Activated naive CD8-positive, alpha-beta T cell treated with anti-CD3 and anti-CD28 coated beads, Interleukin-2, amount 10 ng/mL, durations not matched to agents 7 days and 5 days (primary cell): ENCODE results near the gene HOXA2. TPM values are rescaled to one million over a fixed set of nuclear protein-coding genes. Genes with fewer than 3 reads are reported as not detected.

ENCODE experiments used
- ATAC-seq: fragments of 150-1000 bp; cut with Tn5 transposase; one replicate; pipeline ENCODE4 v1.10.0; 2021; ENCODE audit warnings: low read depth, moderate library complexity
- POLR2A ChIA-PET: fragments of 350-600 bp; sonication (Branson Sonifier 250); formaldehyde crosslinking; loops from one replicate; lab custom pipeline; 2021; ENCODE audit warnings: antibody characterized with exemption; lab: Charles Lee
- DNase-seq: peaks from one replicate; pipeline ENCODE4 v3.0.0; 2021
- H3K27ac Mint-ChIP-seq: one replicate; pipeline ENCODE4 v1.8.0; 2022; ENCODE audit warnings: mild to moderate bottlenecking, mixed read lengths
- H3K27me3 Mint-ChIP-seq: one replicate; pipeline ENCODE4 v1.8.0; 2022; ENCODE audit warnings: mild to moderate bottlenecking, moderate library complexity, mixed read lengths
- H3K36me3 Mint-ChIP-seq: one replicate; pipeline ENCODE4 v1.8.0; 2021; ENCODE audit warnings: mild to moderate bottlenecking, mixed read lengths
- H3K4me1 Mint-ChIP-seq: one replicate; pipeline ENCODE4 v1.8.0; 2021; ENCODE audit warnings: mixed read lengths
- H3K4me3 Mint-ChIP-seq: one replicate; pipeline ENCODE4 v1.8.0; 2022; ENCODE audit warnings: mild to moderate bottlenecking, moderate library complexity, mixed read lengths
- H3K9me3 Mint-ChIP-seq: one replicate; pipeline ENCODE4 v1.8.0; 2021; ENCODE audit warnings: mixed read lengths
- total RNA-seq, 2 experiments: library from RNA; stranded (reverse); gene quantifications; one replicate each; pipeline ENCODE4 v1.2.3, GENCODE V29; 2021

Gene HOXA2
- total RNA-seq, 2 experiments from 2014 or later, result not detected

GRCh38 chr7:27134392-27134791, 31.9 kb upstream of the HOXA2 start:
- ATAC-seq (no peak), DNase-seq (no peak)
- no peaks in the 10 kb centered on the region for H3K36me3 Mint-ChIP-seq
- peaks cover 17% of the 10 kb centered on the region for H3K4me1 Mint-ChIP-seq
- H3K4me3 Mint-ChIP-seq, result no peak overlapping the region
- no peak overlapping the region for H3K27ac Mint-ChIP-seq
- POLR2A ChIA-PET, result no interaction called here
- H3K27me3 Mint-ChIP-seq, result peaks cover 57% of the 10 kb centered on the region
- no peaks in the 10 kb centered on the region for H3K9me3 Mint-ChIP-seq

GRCh38 chr7:27133409-27134231, 31.1 kb upstream of the HOXA2 start:
- Mint-ChIP-seq H3K4me1 (peaks cover 17% of the 10 kb centered on the region), H3K27ac (no peak overlapping the region), H3K36me3 (no peaks in the 10 kb centered on the region), H3K4me3 (no peak overlapping the region), H3K9me3 (no peaks in the 10 kb centered on the region), H3K27me3 (peaks cover 57% of the 10 kb centered on the region)
- POLR2A ChIA-PET, result no interaction called here
- no peak for ATAC-seq
- no peak for DNase-seq

- Mint-ChIP-seq H3K4me3 (no peak overlapping the region), H3K4me1 (peaks cover 17% of the 10 kb centered on the region), H3K9me3 (no peaks in the 10 kb centered on the region), H3K27me3 (peaks cover 51% of the 10 kb centered on the region), H3K36me3 (no peaks in the 10 kb centered on the region), H3K27ac (no peak overlapping the region)
- ATAC-seq, result no peak
- POLR2A ChIA-PET, result no interaction called here
- DNase-seq, result no peak
Observed at GRCh38 chr7:27132978-27133377, 30.5 kb upstream of the HOXA2 start.

GRCh38 chr7:27132214-27132613, 29.7 kb upstream of the HOXA2 start:
- Mint-ChIP-seq H3K27me3 (peaks cover 51% of the 10 kb centered on the region), H3K27ac (no peak overlapping the region), H3K36me3 (no peaks in the 10 kb centered on the region), H3K9me3 (no peaks in the 10 kb centered on the region), H3K4me1 (peaks cover 17% of the 10 kb centered on the region), H3K4me3 (no peak overlapping the region)
- POLR2A ChIA-PET, result no interaction called here
- ATAC-seq, result no peak
- no peak for DNase-seq

- no peak overlapping the region for H3K27ac Mint-ChIP-seq
- H3K4me1 Mint-ChIP-seq, result peaks cover 17% of the 10 kb centered on the region
- H3K36me3 Mint-ChIP-seq, result no peaks in the 10 kb centered on the region
- ATAC-seq (no peak), DNase-seq (no peak)
- no peaks in the 10 kb centered on the region for H3K9me3 Mint-ChIP-seq
- POLR2A ChIA-PET, result interaction anchor here (0.7 to 1.0 kb wide), 2 partner anchors 33 to 35 kb away, joined by 3 read pairs; no protein-coding TSS in a partner anchor
- H3K4me3 Mint-ChIP-seq, result peak overlapping the region; percentile 64
- H3K27me3 Mint-ChIP-seq, result peaks cover 52% of the 10 kb centered on the region
Observed at GRCh38 chr7:27131390-27131819, 28.9 kb upstream of the HOXA2 start.

GRCh38 chr7:27130540-27131389, 28.3 kb upstream of the HOXA2 start, which contains the start of gene HOXA4:
Gene HOXA4 (minus strand): TSS chr7:27130757. CDS start chr7:27130733, 24 bp downstream.
- Mint-ChIP-seq H3K27ac (no peak within 1 kb of the TSS), H3K27me3 (peaks cover 49% of the 10 kb centered on the region), H3K4me1 (peaks cover 14% of the 10 kb centered on the region), H3K36me3 (no peaks in the 10 kb centered on the region), H3K9me3 (no peaks in the 10 kb centered on the region), H3K4me3 (peak within 1 kb of the TSS; percentile 64)
- POLR2A ChIA-PET, result interaction anchor here (0.7 to 1.0 kb wide), 2 partner anchors 32 to 34 kb away, joined by 3 read pairs; no protein-coding TSS in a partner anchor
- DNase-seq, result peak; percentile 83
- peak; percentile 93 for ATAC-seq

- no peak overlapping the region for H3K4me3 Mint-ChIP-seq
- H3K9me3 Mint-ChIP-seq, result no peaks in the 10 kb centered on the region
- peaks cover 45% of the 10 kb centered on the region for H3K27me3 Mint-ChIP-seq
- no peak overlapping the region for H3K27ac Mint-ChIP-seq
- no peaks in the 10 kb centered on the region for H3K36me3 Mint-ChIP-seq
- ATAC-seq (peak; percentile 23), DNase-seq (no peak)
- H3K4me1 Mint-ChIP-seq, result peaks cover 8% of the 10 kb centered on the region
- POLR2A ChIA-PET, result no interaction called here
Observed at GRCh38 chr7:27129729-27130539, 27.5 kb upstream of the HOXA2 start.

- POLR2A ChIA-PET, result no interaction called here
- H3K36me3 Mint-ChIP-seq, result no peaks in the 10 kb centered on the region
- H3K4me1 Mint-ChIP-seq, result peaks cover 2% of the 10 kb centered on the region
- peaks cover 39% of the 10 kb centered on the region for H3K27me3 Mint-ChIP-seq
- ATAC-seq (no peak), DNase-seq (no peak)
- no peaks in the 10 kb centered on the region for H3K9me3 Mint-ChIP-seq
- H3K4me3 Mint-ChIP-seq, result no peak overlapping the region
- no peak overlapping the region for H3K27ac Mint-ChIP-seq
Observed at GRCh38 chr7:27128776-27129728, 26.6 kb upstream of the HOXA2 start.

GRCh38 chr7:27128034-27128433, 25.6 kb upstream of the HOXA2 start:
- Mint-ChIP-seq H3K4me1 (peaks cover 2% of the 10 kb centered on the region), H3K4me3 (no peak overlapping the region), H3K9me3 (no peaks in the 10 kb centered on the region), H3K27ac (no peak overlapping the region), H3K27me3 (peaks cover 31% of the 10 kb centered on the region), H3K36me3 (no peaks in the 10 kb centered on the region)
- POLR2A ChIA-PET, result no interaction called here
- DNase-seq (no peak), ATAC-seq (no peak)

GRCh38 chr7:27126596-27127327, 24.3 kb upstream of the HOXA2 start:
- Mint-ChIP-seq H3K9me3 (no peaks in the 10 kb centered on the region), H3K27me3 (peaks cover 25% of the 10 kb centered on the region), H3K36me3 (no peaks in the 10 kb centered on the region), H3K4me3 (no peak overlapping the region), H3K27ac (no peak overlapping the region), H3K4me1 (peaks cover 2% of the 10 kb centered on the region)
- DNase-seq (no peak), ATAC-seq (no peak)
- POLR2A ChIA-PET, result no interaction called here

- POLR2A ChIA-PET, result no interaction called here
- no peak for DNase-seq
- no peaks in the 10 kb centered on the region for H3K36me3 Mint-ChIP-seq
- no peak for ATAC-seq
- no peak overlapping the region for H3K4me3 Mint-ChIP-seq
- no peaks in the 10 kb centered on the region for H3K9me3 Mint-ChIP-seq
- peaks cover 19% of the 10 kb centered on the region for H3K27me3 Mint-ChIP-seq
- no peaks in the 10 kb centered on the region for H3K4me1 Mint-ChIP-seq
- H3K27ac Mint-ChIP-seq, result no peak overlapping the region
Observed at GRCh38 chr7:27125986-27126394, 23.5 kb upstream of the HOXA2 start.
